GM23338 (cell line): ENCODE results near the gene XPO6.

Experiments
- CTCF ChIP-seq, 2 experiments: fragments of 200-600 bp in 1 of 2; sonication (generic) in 1 of 2; conservative IDR thresholded peaks; 2 replicates each; pipeline versions ENCODE4 v1.5.1 to v1.6.1; 2016 to 2017; ENCODE audit warnings: antibody characterized with exemption in 2 of 2, low read depth in 2 of 2, mild to moderate bottlenecking in 2 of 2, moderate library complexity in 1 of 2
- EZH2 ChIP-seq: fragments of 200-600 bp; sonication (generic); IDR thresholded peaks from one replicate; pipeline ENCODE4 v1.8.0; 2017; ENCODE audit warnings: antibody characterized with exemption, mild to moderate bottlenecking, low read depth; ENCODE audit not compliant: unreplicated experiment
- EZH2phosphoT487 ChIP-seq: fragments of 200-600 bp; sonication (generic); IDR thresholded peaks from one replicate; pipeline ENCODE4 v1.8.1; 2018; ENCODE audit warnings: antibody characterized with exemption; ENCODE audit not compliant: unreplicated experiment
- POLR2AphosphoS5 ChIP-seq: IDR thresholded peaks from 2 replicates; pipeline ENCODE4 v1.6.1; 2016; ENCODE audit warnings: antibody characterized with exemption, low read depth
- REST ChIP-seq: IDR thresholded peaks from one replicate; pipeline ENCODE4 v1.6.1; 2018; ENCODE audit warnings: antibody characterized with exemption; ENCODE audit not compliant: unreplicated experiment
- ZNF114 ChIP-seq: fragments of 250-450 bp; sonication (Bioruptor Pico); IDR thresholded peaks from 2 replicates; pipeline ENCODE4 v1.5.0; 2020; ENCODE audit warnings: mild to moderate bottlenecking, moderate library complexity
- ZNF331 ChIP-seq: fragments of 250-450 bp; sonication (Bioruptor Pico); IDR thresholded peaks from 2 replicates; pipeline ENCODE4 v1.5.0; 2020; ENCODE audit warnings: low read depth, mild to moderate bottlenecking, moderate library complexity

- no peak for TF ChIP-seq EZH2
- TF ChIP-seq CTCF (conservative IDR thresholded peaks at IDR 0.05; ENCODE audit: low read depth in 2 of 2), result peak; percentile 15 to 21; a peak in 2 of 4 replicates
- no peak for TF ChIP-seq EZH2phosphoT487
- TF ChIP-seq REST, result no peak
- TF ChIP-seq ZNF331 (CRISPR knock-in tag), result no peak
- TF ChIP-seq POLR2AphosphoS5, result no peak
- no peak for TF ChIP-seq ZNF114 (CRISPR knock-in tag)
Measured at GRCh38 chr16:28192806-28193529, 18.8 kb downstream of the XPO6 start.
